Thyroid gland (tissue), 4 donors: ENCODE data around the gene MIGA2.

ENCODE experiments used
- POLR2A ChIP-seq, 2 donors: fragments of 450-650 bp; IDR thresholded peaks; one replicate each; pipeline ENCODE4 v1.6.1; 2017; ENCODE audit warnings: antibody characterized with exemption in 2 of 2, mild to moderate bottlenecking in 2 of 2, moderate library complexity in 1 of 2
- TF ChIP-seq, protein P1 (sequence below), 6 experiments: fragments of 200-600 bp in 3 of 6; fragments of 450-650 bp in 3 of 6; sonication (generic) in 3 of 6; IDR thresholded peaks; one replicate each; pipeline ENCODE4 v1.5.1; 2016 to 2019; ENCODE audit warnings: antibody characterized with exemption in 6 of 6, mild to moderate bottlenecking in 2 of 6, inconsistent platforms in 1 of 6, moderate library complexity in 1 of 6

DNA sequence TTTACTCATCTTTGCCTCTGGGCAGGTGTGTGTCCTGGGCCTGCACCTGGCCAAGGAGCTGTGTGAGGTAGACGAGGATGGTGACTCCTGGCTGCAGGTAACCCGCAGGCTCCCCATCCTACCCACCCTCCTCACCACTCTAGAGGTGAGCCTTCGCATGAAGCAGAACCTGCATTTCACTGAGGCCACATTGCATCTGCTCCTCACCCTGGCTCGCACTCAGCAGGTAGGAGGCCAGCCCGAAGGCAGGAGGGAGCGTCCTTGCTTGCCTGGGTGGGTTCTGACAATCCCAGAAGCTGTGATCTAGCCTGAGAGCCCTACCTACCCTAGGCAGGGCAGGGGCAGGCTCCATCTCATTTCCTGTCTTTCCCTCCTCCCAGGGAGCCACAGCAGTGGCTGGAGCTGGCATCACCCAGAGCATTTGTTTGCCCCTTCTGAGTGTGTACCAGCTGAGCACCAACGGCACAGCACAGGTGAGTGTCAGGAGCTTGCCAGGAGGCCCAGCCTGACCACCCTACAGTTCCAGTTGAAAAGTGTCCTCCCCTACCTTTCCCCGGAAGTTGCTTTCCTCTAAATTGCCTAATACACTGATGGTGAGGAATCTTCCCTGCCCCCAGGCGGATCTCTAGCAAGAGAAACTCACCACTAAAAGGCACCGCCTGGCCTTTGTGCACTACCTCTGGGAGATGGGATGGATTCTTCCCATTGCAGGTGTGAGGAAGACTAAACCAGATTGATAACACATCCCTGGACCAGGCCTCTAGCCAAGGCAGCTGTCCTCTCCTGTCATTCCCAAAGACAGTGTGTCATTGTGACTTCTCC is 34.7 kb upstream of the MIGA2 start:
- TF ChIP-seq, protein P1, sequence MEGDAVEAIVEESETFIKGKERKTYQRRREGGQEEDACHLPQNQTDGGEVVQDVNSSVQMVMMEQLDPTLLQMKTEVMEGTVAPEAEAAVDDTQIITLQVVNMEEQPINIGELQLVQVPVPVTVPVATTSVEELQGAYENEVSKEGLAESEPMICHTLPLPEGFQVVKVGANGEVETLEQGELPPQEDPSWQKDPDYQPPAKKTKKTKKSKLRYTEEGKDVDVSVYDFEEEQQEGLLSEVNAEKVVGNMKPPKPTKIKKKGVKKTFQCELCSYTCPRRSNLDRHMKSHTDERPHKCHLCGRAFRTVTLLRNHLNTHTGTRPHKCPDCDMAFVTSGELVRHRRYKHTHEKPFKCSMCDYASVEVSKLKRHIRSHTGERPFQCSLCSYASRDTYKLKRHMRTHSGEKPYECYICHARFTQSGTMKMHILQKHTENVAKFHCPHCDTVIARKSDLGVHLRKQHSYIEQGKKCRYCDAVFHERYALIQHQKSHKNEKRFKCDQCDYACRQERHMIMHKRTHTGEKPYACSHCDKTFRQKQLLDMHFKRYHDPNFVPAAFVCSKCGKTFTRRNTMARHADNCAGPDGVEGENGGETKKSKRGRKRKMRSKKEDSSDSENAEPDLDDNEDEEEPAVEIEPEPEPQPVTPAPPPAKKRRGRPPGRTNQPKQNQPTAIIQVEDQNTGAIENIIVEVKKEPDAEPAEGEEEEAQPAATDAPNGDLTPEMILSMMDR (IDR thresholded peaks at IDR 0.05): no peak
- TF ChIP-seq POLR2A (IDR thresholded peaks at IDR 0.05): no peak
